Common myeloid progenitor, CD34-positive (primary cell): ENCODE measurements around the gene EEF1AKMT4.
A peak's percentile ranks its signal among the peaks of the same experiment; 100 is the strongest.

Experiments
- CTCF ChIA-PET: fragments of 350-600 bp; sonication (Branson Sonifier 250); formaldehyde crosslinking; loops from one replicate; lab custom pipeline; 2021; ENCODE audit warnings: antibody characterized with exemption; lab: Charles Lee
- POLR2A ChIA-PET: fragments of 350-600 bp; sonication (Branson Sonifier 250); formaldehyde crosslinking; loops from one replicate; lab custom pipeline; 2021; ENCODE audit warnings: antibody characterized with exemption; lab: Charles Lee
- DNase-seq, 3 donors: peaks; one replicate each; pipeline versions ENCODE4 v3.0.0 to v3.0.0-alpha.2; 2013
- H3K27ac ChIP-seq, 2 experiments: 1 replicate in 1 of 2; 2 replicates in 1 of 2; pipeline ENCODE4 v1.7.0; 2013; ENCODE audit warnings: inconsistent platforms in 2 of 2, low read length in 2 of 2, mild to moderate bottlenecking in 2 of 2, low read depth in 1 of 2, moderate library complexity in 1 of 2; ENCODE audit not compliant: severe bottlenecking in 2 of 2, insufficient read depth in 1 of 2, poor library complexity in 1 of 2
- H3K27me3 ChIP-seq, 5 experiments: replicated peaks in 2 of 5; 1 replicate in 3 of 5; 2 replicates in 2 of 5; pipeline versions ENCODE4 v1.6.1 to v1.7.0; 2013; ENCODE audit warnings: low read length in 4 of 5, mild to moderate bottlenecking in 2 of 5, moderate library complexity in 2 of 5, inconsistent platforms in 1 of 5; ENCODE audit not compliant: insufficient read depth in 5 of 5, control insufficient read depth in 4 of 5
- H3K36me3 ChIP-seq, 4 experiments: 1 replicate in 2 of 4; 2 replicates in 2 of 4; pipeline versions ENCODE4 v1.6.1 to v1.7.0; 2013; ENCODE audit warnings: low read length in 3 of 4, control low read depth in 1 of 4, mild to moderate bottlenecking in 1 of 4; ENCODE audit not compliant: control insufficient read depth in 4 of 4, insufficient read depth in 4 of 4
- H3K4me1 ChIP-seq, 4 experiments: 1 replicate in 3 of 4; 2 replicates in 1 of 4; pipeline versions ENCODE4 v1.6.1 to v1.7.1; 2013; ENCODE audit warnings: low read length in 3 of 4, mild to moderate bottlenecking in 3 of 4, control low read depth in 1 of 4, inconsistent platforms in 1 of 4, moderate library complexity in 1 of 4; ENCODE audit not compliant: control insufficient read depth in 4 of 4, insufficient read depth in 4 of 4; ENCODE audit errors: control extremely low read depth in 1 of 4
- H3K4me3 ChIP-seq, 7 experiments: 1 replicate in 4 of 7; 2 replicates in 3 of 7; pipeline versions ENCODE4 v1.5.1 to v1.7.0; 2013; ENCODE audit warnings: mild to moderate bottlenecking in 7 of 7, low read length in 6 of 7, moderate library complexity in 6 of 7, inconsistent platforms in 2 of 7, low read depth in 2 of 7, control low read depth in 1 of 7; ENCODE audit not compliant: insufficient read depth in 4 of 7, control insufficient read depth in 1 of 7; ENCODE audit errors: extremely low read depth in 1 of 7
- H3K9me3 ChIP-seq, 5 experiments: 1 replicate in 4 of 5; 2 replicates in 1 of 5; pipeline versions ENCODE4 v1.6.1 to v1.7.1; 2013; ENCODE audit warnings: low read length in 4 of 5, mild to moderate bottlenecking in 2 of 5, inconsistent platforms in 1 of 5, low read depth in 1 of 5, moderate library complexity in 1 of 5; ENCODE audit not compliant: control insufficient read depth in 4 of 5, insufficient read depth in 2 of 5; ENCODE audit errors: control extremely low read depth in 1 of 5
- WGBS: methylation state at CpG from one replicate; pipeline ENCODE4 v1.1.5; 2013; ENCODE audit not compliant: insufficient coverage; 5-methylcytosine and 5-hydroxymethylcytosine counted together

Gene EEF1AKMT4

GRCh38 chr3:184239221-184239620 is 10.3 kb upstream of the EEF1AKMT4 start:
- POLR2A ChIA-PET, result interaction anchor here (1.7 kb wide), 1 partner anchor 9 kb away, joined by 4 read pairs; the partner anchor contains the start of gene VWA5B2
- WGBS, result 95% methylated on average over 8 of the region's 8 CpGs
- H3K4me1 ChIP-seq, result peaks cover 0 to 6% (median 3%) of the 10 kb centered on the region in 4 experiments

GRCh38 chr3:184239708-184240107 is 9.8 kb upstream of the EEF1AKMT4 start:
- no peak for DNase-seq
- ChIA-PET CTCF (interaction anchor here (0.6 to 5.6 kb wide), 5 partner anchors 12 to 145 kb away, joined by 3 to 79 read pairs (median 5); partner anchors contain the start of gene VWA5B2), POLR2A (interaction anchor here (0.8 to 1.7 kb wide), 3 partner anchors 10 to 22 kb away, joined by 3 to 4 read pairs (median 4); partner anchors contain the start of genes CAMK2N2 and VWA5B2)
- WGBS, result 100% methylated on average over 2 of the region's 7 CpGs
- H3K27ac ChIP-seq, result no peak overlapping the region
- H3K4me3 ChIP-seq, result no peak overlapping the region
- no peaks in the 10 kb centered on the region for H3K9me3 ChIP-seq
- peaks cover 0 to 33% (median 24%) of the 10 kb centered on the region in 4 experiments for H3K36me3 ChIP-seq
- peaks cover 0 to 6% (median 3%) of the 10 kb centered on the region in 4 experiments for H3K4me1 ChIP-seq
- no peaks in the 10 kb centered on the region for H3K27me3 ChIP-seq

More at GRCh38 chr3:184239221-184239620, 10.3 kb upstream of the EEF1AKMT4 start:
- Histone ChIP-seq H3K27me3 (peaks cover 0 to under 1% (median 0%) of the 10 kb centered on the region in 5 experiments), H3K27ac (no peak overlapping the region), H3K4me3 (no peak overlapping the region), H3K36me3 (peaks cover 0 to 28% (median 21%) of the 10 kb centered on the region in 4 experiments), H3K9me3 (no peaks in the 10 kb centered on the region)
- DNase-seq, result no peak
- CTCF ChIA-PET, result interaction anchor here (1.7 to 5.6 kb wide), 3 partner anchors 12 to 16 kb away, joined by 6 to 79 read pairs (median 23); partner anchors contain the start of gene VWA5B2

GRCh38 chr3:184240384-184241140 is 8.9 kb upstream of the EEF1AKMT4 start:
- peak in 2 of 3 donors; percentile 56 to 62 for DNase-seq
- POLR2A ChIA-PET, result interaction anchor here (0.8 to 1.7 kb wide), 3 partner anchors 11 to 21 kb away, joined by 3 to 4 read pairs (median 4); partner anchors contain the start of genes CAMK2N2 and VWA5B2
- 88% methylated on average over 4 of the region's 4 CpGs for WGBS
- peaks cover 0 to 41% (median 30%) of the 10 kb centered on the region in 4 experiments for H3K36me3 ChIP-seq
- H3K4me1 ChIP-seq, result peaks cover 0 to 6% (median 3%) of the 10 kb centered on the region in 4 experiments
- no peak overlapping the region for H3K27ac ChIP-seq
- H3K27me3 ChIP-seq, result no peaks in the 10 kb centered on the region
- CTCF ChIA-PET, result interaction anchor here (0.6 to 5.6 kb wide), 11 partner anchors 9 to 381 kb away, joined by 3 to 79 read pairs (median 4); partner anchors contain the start of genes EEF1AKMT4 and VWA5B2
- no peak overlapping the region for H3K4me3 ChIP-seq
- no peaks in the 10 kb centered on the region for H3K9me3 ChIP-seq

- Histone ChIP-seq H3K36me3 (peaks cover 0 to 43% (median 34%) of the 10 kb centered on the region in 4 experiments), H3K27ac (no peak overlapping the region), H3K4me3 (no peak overlapping the region), H3K9me3 (no peaks in the 10 kb centered on the region), H3K27me3 (no peaks in the 10 kb centered on the region), H3K4me1 (peaks cover 0 to 6% (median 3%) of the 10 kb centered on the region in 4 experiments)
- ChIA-PET CTCF (interaction anchor here (1.0 to 5.6 kb wide), 9 partner anchors 9 to 381 kb away, joined by 3 to 79 read pairs (median 4); partner anchors contain the start of genes EEF1AKMT4 and VWA5B2), POLR2A (interaction anchor here (0.9 kb wide), 1 partner anchor 106 kb away, joined by 3 read pairs; the partner anchor contains the start of gene EIF2B5)
- WGBS, result 82% methylated on average over 17 of the region's 17 CpGs
- no peak for DNase-seq
Observed at GRCh38 chr3:184241141-184241446, 8.4 kb upstream of the EEF1AKMT4 start.

- H3K4me3 ChIP-seq, result no peak overlapping the region
- CTCF ChIA-PET, result interaction anchor here (1.0 to 5.6 kb wide), 9 partner anchors 8 to 382 kb away, joined by 3 to 79 read pairs (median 3); partner anchors contain the start of genes EEF1AKMT4 and VWA5B2
- WGBS, result 81% methylated on average over 38 of the region's 46 CpGs
- DNase-seq, result peak in 2 of 3 donors; percentile 37 to 62
- H3K36me3 ChIP-seq, result peaks cover 0 to 47% (median 34%) of the 10 kb centered on the region in 4 experiments
- H3K9me3 ChIP-seq, result no peaks in the 10 kb centered on the region
- H3K4me1 ChIP-seq, result peaks cover 0 to 5% (median 2%) of the 10 kb centered on the region in 4 experiments
- POLR2A ChIA-PET, result interaction anchor here (0.9 kb wide), 1 partner anchor 107 kb away, joined by 3 read pairs; the partner anchor contains the start of gene EIF2B5
- H3K27me3 ChIP-seq, result no peaks in the 10 kb centered on the region
- no peak overlapping the region for H3K27ac ChIP-seq
Observed at GRCh38 chr3:184241447-184242296, 7.8 kb upstream of the EEF1AKMT4 start.

GRCh38 chr3:184242297-184242685 is 7.2 kb upstream of the EEF1AKMT4 start:
- Histone ChIP-seq H3K4me3 (no peak overlapping the region), H3K4me1 (peaks cover 0 to 5% (median under 1%) of the 10 kb centered on the region in 4 experiments), H3K9me3 (no peaks in the 10 kb centered on the region), H3K27ac (no peak overlapping the region), H3K36me3 (peaks cover 0 to 47% (median 34%) of the 10 kb centered on the region in 4 experiments), H3K27me3 (no peaks in the 10 kb centered on the region)
- POLR2A ChIA-PET, result no interaction called here
- DNase-seq, result no peak
- CTCF ChIA-PET, result interaction anchor here (1.3 to 5.6 kb wide), 4 partner anchors 8 to 97 kb away, joined by 3 to 79 read pairs (median 4); partner anchors contain the start of genes EEF1AKMT4 and VWA5B2
- 100% methylated on average over 4 of the region's 5 CpGs for WGBS
